Activated naive CD4-positive, alpha-beta T cell treated with anti-CD3 and anti-CD28 coated beads, Interleukin-2, amount 10 ng/mL, durations not matched to agents 7 days and 5 days (primary cell): Measurements from ENCODE around the gene RPGRIP1.
"Not testable (repeated sequence)": the region's sequence is repeated elsewhere in the genome, so short reads cannot be mapped to it uniquely, and the experiment has no call there.

Experiments used
- CTCF ChIA-PET: fragments of 350-600 bp; sonication (Branson Sonifier 250); formaldehyde crosslinking; loops from one replicate; lab custom pipeline; 2021; ENCODE audit warnings: antibody characterized with exemption; lab: Charles Lee
- DNase-seq: peaks from one replicate; pipeline ENCODE4 v3.0.0-alpha.2; 2020
- H3K27ac Mint-ChIP-seq: one replicate; pipeline ENCODE4 v1.8.0; 2021; ENCODE audit warnings: mild to moderate bottlenecking, moderate library complexity, mixed read lengths
- H3K27me3 Mint-ChIP-seq: one replicate; pipeline ENCODE4 v1.8.0; 2021; ENCODE audit warnings: mild to moderate bottlenecking, mixed read lengths
- H3K36me3 Mint-ChIP-seq: one replicate; pipeline ENCODE4 v1.8.0; 2021; ENCODE audit warnings: mixed read lengths
- H3K4me1 Mint-ChIP-seq: one replicate; pipeline ENCODE4 v1.8.0; 2021; ENCODE audit warnings: mixed read lengths
- H3K4me3 Mint-ChIP-seq: one replicate; pipeline ENCODE4 v1.8.0; 2021; ENCODE audit warnings: mild to moderate bottlenecking, moderate library complexity, mixed read lengths
- H3K9me3 Mint-ChIP-seq: one replicate; pipeline ENCODE4 v1.8.0; 2021; ENCODE audit warnings: mixed read lengths

Gene RPGRIP1

GRCh38 chr14:21302013-21302835 lies 22.3 kb downstream of the RPGRIP1 start:
- H3K4me3 Mint-ChIP-seq, result no peak overlapping the region
- no peaks in the 10 kb centered on the region for H3K36me3 Mint-ChIP-seq
- peaks cover 8% of the 10 kb centered on the region for H3K4me1 Mint-ChIP-seq
- no peak overlapping the region for H3K27ac Mint-ChIP-seq
- peaks cover 58% of the 10 kb centered on the region for H3K27me3 Mint-ChIP-seq
- no peaks in the 10 kb centered on the region for H3K9me3 Mint-ChIP-seq
- no peak for DNase-seq
- CTCF ChIA-PET, result no interaction called here

DNA sequence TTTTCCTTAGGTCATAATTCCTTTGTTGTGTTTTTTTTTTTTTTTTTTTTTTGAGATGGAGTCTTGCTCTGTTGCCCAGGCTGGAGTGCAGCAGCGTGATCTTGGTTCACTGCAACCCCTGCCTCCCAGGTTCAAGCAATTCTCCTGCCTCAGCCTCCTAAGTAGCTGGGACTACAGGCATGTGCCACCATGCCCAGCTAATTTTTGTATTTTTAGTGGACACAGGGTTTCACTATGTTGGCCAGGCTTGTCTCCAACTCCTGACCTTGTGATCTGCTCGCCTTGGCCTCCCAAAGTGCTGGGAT lies 22.9 kb downstream of the RPGRIP1 start:
- CTCF ChIA-PET, H3K27ac Mint-ChIP-seq, DNase-seq, H3K9me3 Mint-ChIP-seq, H3K36me3 Mint-ChIP-seq, H3K4me1 Mint-ChIP-seq, H3K4me3 Mint-ChIP-seq: not testable (repeated sequence)
- H3K27me3 Mint-ChIP-seq, result peaks cover 55% of the 10 kb centered on the region

DNA sequence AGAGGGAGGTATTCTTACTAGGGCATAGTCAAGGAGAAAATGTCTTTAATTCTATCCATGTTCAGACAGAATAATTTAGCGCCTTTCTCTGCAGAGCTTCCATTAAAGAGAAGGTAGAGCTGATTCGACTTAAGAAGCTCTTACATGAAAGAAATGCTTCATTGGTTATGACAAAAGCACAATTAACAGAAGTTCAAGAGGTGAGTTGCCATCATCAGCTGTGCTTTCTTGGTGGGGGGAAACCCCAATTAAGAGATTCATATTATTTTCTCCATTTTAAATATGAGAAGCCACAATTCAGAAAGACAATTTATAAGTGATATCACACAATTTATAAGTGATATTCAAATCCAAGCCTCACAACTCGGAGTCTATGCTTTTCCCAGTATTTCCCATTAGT lies 27.8 kb downstream of the RPGRIP1 start:
- Mint-ChIP-seq H3K27me3 (peaks cover 22% of the 10 kb centered on the region), H3K9me3 (no peaks in the 10 kb centered on the region), H3K4me3 (no peak overlapping the region), H3K36me3 (no peaks in the 10 kb centered on the region), H3K4me1 (peaks cover 17% of the 10 kb centered on the region), H3K27ac (no peak overlapping the region)
- DNase-seq, result no peak
- CTCF ChIA-PET, result interaction anchor here (0.7 kb wide), 1 partner anchor 29 kb away, joined by 4 read pairs; no protein-coding TSS in a partner anchor

DNA sequence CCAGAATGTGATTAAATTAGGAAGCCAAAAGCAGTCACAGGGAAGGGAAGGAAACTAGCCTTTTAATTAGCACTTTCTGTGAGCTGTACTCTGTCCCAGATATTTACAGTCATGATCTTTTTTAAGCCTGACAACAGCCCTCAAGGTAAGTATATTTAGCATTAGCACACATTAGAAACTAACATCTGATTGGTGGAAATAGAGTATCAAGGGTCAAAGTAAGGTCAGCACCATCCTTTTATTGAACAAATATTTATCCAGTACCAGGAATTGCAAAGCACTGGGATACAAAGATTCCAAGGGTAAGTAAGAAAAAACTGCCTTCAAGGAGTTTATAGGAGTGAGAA lies 28.2 kb downstream of the RPGRIP1 start:
- no peak for DNase-seq
- Mint-ChIP-seq H3K36me3 (no peaks in the 10 kb centered on the region), H3K27me3 (peaks cover 22% of the 10 kb centered on the region), H3K4me3 (peak overlapping the region; percentile 61), H3K9me3 (no peaks in the 10 kb centered on the region), H3K27ac (peak overlapping the region; percentile 67), H3K4me1 (peaks cover 17% of the 10 kb centered on the region)
- CTCF ChIA-PET, result no interaction called here

GRCh38 chr14:21308479-21309237 lies 28.8 kb downstream of the RPGRIP1 start:
- H3K9me3 Mint-ChIP-seq, result no peaks in the 10 kb centered on the region
- no peaks in the 10 kb centered on the region for H3K36me3 Mint-ChIP-seq
- peak overlapping the region; percentile 61 for H3K4me3 Mint-ChIP-seq
- peaks cover 21% of the 10 kb centered on the region for H3K27me3 Mint-ChIP-seq
- H3K4me1 Mint-ChIP-seq, result peaks cover 17% of the 10 kb centered on the region
- peak; percentile 89 for DNase-seq
- CTCF ChIA-PET, result interaction anchor here (1.0 kb wide), 1 partner anchor 11 kb away, joined by 4 read pairs; no protein-coding TSS in a partner anchor
- H3K27ac Mint-ChIP-seq, result peak overlapping the region; percentile 67

GRCh38 chr14:21309238-21309636 lies 29.4 kb downstream of the RPGRIP1 start:
- Mint-ChIP-seq H3K4me3 (peak overlapping the region; percentile 61), H3K27ac (peak overlapping the region; percentile 67), H3K9me3 (no peaks in the 10 kb centered on the region), H3K36me3 (no peaks in the 10 kb centered on the region), H3K4me1 (peaks cover 17% of the 10 kb centered on the region), H3K27me3 (peaks cover 15% of the 10 kb centered on the region)
- no peak for DNase-seq
- CTCF ChIA-PET, result interaction anchor here (1.0 kb wide), 1 partner anchor 11 kb away, joined by 4 read pairs; no protein-coding TSS in a partner anchor

DNA sequence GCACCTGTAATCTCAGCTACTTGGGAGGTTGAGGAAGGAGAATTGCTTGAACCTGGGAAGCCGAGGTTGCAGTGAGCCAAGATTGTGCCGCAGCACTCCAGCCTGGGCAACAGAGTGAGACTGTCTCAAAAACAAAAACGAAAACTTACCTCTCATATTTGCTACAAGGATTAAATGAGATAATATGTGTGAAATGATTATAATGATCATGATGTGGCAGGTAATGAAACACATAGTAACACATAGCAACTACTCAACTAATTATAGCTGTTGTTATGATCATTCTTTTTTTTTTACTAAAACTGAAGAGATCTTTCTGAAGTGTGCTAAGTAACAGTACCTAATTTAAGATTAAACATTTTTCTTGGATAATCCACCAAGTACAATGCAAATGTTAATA lies 30.1 kb downstream of the RPGRIP1 start:
- no peak for DNase-seq
- H3K36me3 Mint-ChIP-seq, result no peaks in the 10 kb centered on the region
- CTCF ChIA-PET, result no interaction called here
- H3K9me3 Mint-ChIP-seq, result no peaks in the 10 kb centered on the region
- peaks cover 17% of the 10 kb centered on the region for H3K4me1 Mint-ChIP-seq
- H3K27me3 Mint-ChIP-seq, result peaks cover 14% of the 10 kb centered on the region
- no peak overlapping the region for H3K4me3 Mint-ChIP-seq
- no peak overlapping the region for H3K27ac Mint-ChIP-seq

- Mint-ChIP-seq H3K4me3 (no peak overlapping the region), H3K9me3 (no peaks in the 10 kb centered on the region), H3K27ac (no peak overlapping the region), H3K27me3 (peaks cover 14% of the 10 kb centered on the region), H3K36me3 (no peaks in the 10 kb centered on the region), H3K4me1 (peaks cover 17% of the 10 kb centered on the region)
- CTCF ChIA-PET, result interaction anchor here (0.8 kb wide), 1 partner anchor 8 kb away, joined by 4 read pairs; no protein-coding TSS in a partner anchor
- DNase-seq, result no peak
Observed at GRCh38 chr14:21311614-21312013, 31.7 kb downstream of the RPGRIP1 start.

GRCh38 chr14:21313512-21313911 lies 33.6 kb downstream of the RPGRIP1 start:
- Mint-ChIP-seq H3K4me1 (peaks cover 10% of the 10 kb centered on the region), H3K27me3 (peaks cover 11% of the 10 kb centered on the region), H3K4me3 (no peak overlapping the region), H3K36me3 (no peaks in the 10 kb centered on the region), H3K27ac (no peak overlapping the region), H3K9me3 (no peaks in the 10 kb centered on the region)
- CTCF ChIA-PET, result no interaction called here
- no peak for DNase-seq

- Mint-ChIP-seq H3K4me3 (no peak overlapping the region), H3K4me1 (peaks cover 10% of the 10 kb centered on the region)
- CTCF ChIA-PET, result no interaction called here
Observed at GRCh38 chr14:21317398-21317797, 37.5 kb downstream of the RPGRIP1 start.

GRCh38 chr14:21320913-21321312 lies 41.0 kb downstream of the RPGRIP1 start:
- Mint-ChIP-seq H3K4me3 (no peak overlapping the region), H3K9me3 (no peaks in the 10 kb centered on the region), H3K36me3 (no peaks in the 10 kb centered on the region), H3K27ac (no peak overlapping the region), H3K27me3 (peaks cover 19% of the 10 kb centered on the region), H3K4me1 (peaks cover 10% of the 10 kb centered on the region)
- CTCF ChIA-PET, result no interaction called here
- DNase-seq, result no peak

More at GRCh38 chr14:21317398-21317797, 37.5 kb downstream of the RPGRIP1 start:
- DNase-seq, result no peak
- peaks cover 18% of the 10 kb centered on the region for H3K27me3 Mint-ChIP-seq
- no peaks in the 10 kb centered on the region for H3K36me3 Mint-ChIP-seq
- H3K27ac Mint-ChIP-seq, result no peak overlapping the region
- no peaks in the 10 kb centered on the region for H3K9me3 Mint-ChIP-seq

GRCh38 chr14:21322716-21323115 lies 42.8 kb downstream of the RPGRIP1 start:
- no peak overlapping the region for H3K4me3 Mint-ChIP-seq
- H3K27me3 Mint-ChIP-seq, result peaks cover 19% of the 10 kb centered on the region
- no peak overlapping the region for H3K27ac Mint-ChIP-seq
- H3K36me3 Mint-ChIP-seq, result no peaks in the 10 kb centered on the region
- CTCF ChIA-PET, result no interaction called here
- DNase-seq, result no peak
- no peaks in the 10 kb centered on the region for H3K9me3 Mint-ChIP-seq
- peaks cover 10% of the 10 kb centered on the region for H3K4me1 Mint-ChIP-seq

DNA sequence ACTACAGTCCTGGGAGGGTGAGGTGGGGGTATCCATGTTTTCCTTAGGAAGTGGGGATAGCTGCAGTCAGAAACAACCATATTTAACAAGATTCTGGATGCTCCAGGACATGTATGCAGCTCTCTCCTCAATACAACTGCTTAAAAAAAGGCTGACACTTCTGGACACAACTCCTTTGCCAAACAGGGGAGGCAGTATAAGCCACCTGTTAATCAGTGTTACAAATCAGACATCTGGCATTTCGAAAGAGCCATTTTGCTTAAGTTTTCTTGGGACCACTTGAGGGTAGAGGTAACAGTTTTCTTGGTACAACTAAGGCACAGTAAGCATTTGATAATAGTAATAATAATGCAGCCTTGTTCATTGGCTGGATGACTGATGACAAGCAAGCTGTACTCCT lies 47.1 kb downstream of the RPGRIP1 start:
- Mint-ChIP-seq H3K4me3 (no peak overlapping the region), H3K4me1 (no peaks in the 10 kb centered on the region), H3K27ac (no peak overlapping the region), H3K27me3 (peaks cover 20% of the 10 kb centered on the region), H3K36me3 (no peaks in the 10 kb centered on the region), H3K9me3 (no peaks in the 10 kb centered on the region)
- no peak for DNase-seq
- CTCF ChIA-PET, result interaction anchor here (0.7 to 1.2 kb wide), 2 partner anchors 9 to 20 kb away, joined by 3 read pairs; no protein-coding TSS in a partner anchor
